WTC11 (cell line): ENCODE measurements around the gene FOXP1. TPM values are rescaled to one million over a fixed set of nuclear protein-coding genes. Genes with fewer than 3 reads are reported as not detected.

Source experiments
- ATAC-seq: fragments of 200-7000 bp; cut with Tn5 transposase; 2 replicates; pipeline ENCODE4 v1.10.0; 2021; ENCODE audit warnings: mild to moderate bottlenecking, moderate library complexity
- CTCF ChIA-PET: fragments of 300-600 bp; sonication (Branson Sonifier 250); formaldehyde crosslinking; loops from one replicate; lab custom pipeline; 2021; ENCODE audit warnings: antibody characterized with exemption; lab: Charles Lee
- POLR2A ChIA-PET: fragments of 350-600 bp; sonication (Branson Sonifier 250); formaldehyde crosslinking; loops from one replicate; lab custom pipeline; 2021; ENCODE audit warnings: antibody characterized with exemption; lab: Charles Lee
- DNase-seq: peaks from one replicate; pipeline ENCODE4 v3.0.0; 2021; ENCODE audit warnings: low spot score
- H3K27ac Mint-ChIP-seq: 2 replicates; pipeline ENCODE4 v1.8.0; 2021; ENCODE audit warnings: mixed read lengths
- H3K27me3 Mint-ChIP-seq: 2 replicates; pipeline ENCODE4 v1.8.0; 2021; ENCODE audit warnings: low read depth, mild to moderate bottlenecking, moderate library complexity, mixed read lengths
- H3K36me3 Mint-ChIP-seq: 2 replicates; pipeline ENCODE4 v1.8.0; 2021; ENCODE audit warnings: mixed read lengths
- H3K4me1 Mint-ChIP-seq: 2 replicates; pipeline ENCODE4 v1.8.0; 2022; ENCODE audit warnings: mixed read lengths
- H3K4me3 Mint-ChIP-seq: 2 replicates; pipeline ENCODE4 v1.8.0; 2021; ENCODE audit warnings: mild to moderate bottlenecking, moderate library complexity, mixed read lengths
- H3K9me3 Mint-ChIP-seq: 2 replicates; pipeline ENCODE4 v1.8.0; 2021; ENCODE audit warnings: mixed read lengths
- ETV6 ChIP-seq: sonication (generic); formaldehyde crosslinking; IDR thresholded peaks from 2 replicates; pipeline ENCODE4 v1.8.1; 2022; ENCODE audit warnings: mild to moderate bottlenecking, missing genetic modification reagents
- FOXJ3 ChIP-seq: sonication (generic); formaldehyde crosslinking; IDR thresholded peaks from 2 replicates; pipeline ENCODE4 v1.9.0; 2021; ENCODE audit warnings: missing genetic modification reagents, mild to moderate bottlenecking, borderline replicate concordance
- FOXK1 ChIP-seq: sonication (generic); formaldehyde crosslinking; IDR thresholded peaks from 2 replicates; pipeline ENCODE4 v1.8.0; 2022; ENCODE audit warnings: mild to moderate bottlenecking, moderate library complexity, missing genetic modification reagents
- HMGA2 ChIP-seq: fragments of 250-450 bp; sonication (Bioruptor Pico); IDR thresholded peaks from 2 replicates; pipeline ENCODE4 v1.4.0; 2021; ENCODE audit warnings: mild to moderate bottlenecking, moderate library complexity
- JAZF1 ChIP-seq: fragments of 250-450 bp; sonication (Bioruptor Pico); IDR thresholded peaks from 2 replicates; pipeline ENCODE4 v1.9.0; 2021; ENCODE audit warnings: moderate library complexity, mild to moderate bottlenecking, inconsistent platforms
- NFE2L1 ChIP-seq: sonication (generic); formaldehyde crosslinking; IDR thresholded peaks from 2 replicates; pipeline ENCODE4 v1.8.1; 2023; ENCODE audit warnings: missing genetic modification reagents
- NR3C1 ChIP-seq: sonication (generic); formaldehyde crosslinking; conservative IDR thresholded peaks from 2 replicates; pipeline ENCODE4 v1.8.1; 2023; ENCODE audit warnings: low read depth, mild to moderate bottlenecking, missing genetic modification reagents
- TCF7 ChIP-seq: sonication (generic); formaldehyde crosslinking; IDR thresholded peaks from 2 replicates; pipeline ENCODE4 v1.8.0; 2022; ENCODE audit warnings: mild to moderate bottlenecking, low read depth, missing genetic modification reagents, moderate library complexity
- TP53 ChIP-seq: sonication (generic); formaldehyde crosslinking; IDR thresholded peaks from 2 replicates; pipeline ENCODE4 v1.8.1; 2023; ENCODE audit warnings: mild to moderate bottlenecking, missing genetic modification reagents
- ZNF317 ChIP-seq: sonication (generic); formaldehyde crosslinking; IDR thresholded peaks from 2 replicates; pipeline ENCODE4 v1.8.1; 2023; ENCODE audit warnings: low read depth, mild to moderate bottlenecking, moderate library complexity, missing genetic modification reagents, borderline replicate concordance
- total RNA-seq: library from RNA; stranded (reverse); gene quantifications from 3 replicates; pipeline ENCODE4 v1.2.3, GENCODE V29; 2021
- TF ChIP-seq, protein P1 (sequence below): sonication (generic); formaldehyde crosslinking; IDR thresholded peaks from 2 replicates; pipeline ENCODE4 v1.8.0; 2023; ENCODE audit warnings: missing genetic modification reagents
- TF ChIP-seq, protein P2 (sequence below): fragments of 250-450 bp; sonication (Bioruptor Pico); IDR thresholded peaks from 2 replicates; pipeline ENCODE4 v1.8.0; 2021; ENCODE audit warnings: mild to moderate bottlenecking
- TF ChIP-seq, protein P3 (sequence below): fragments of 250-450 bp; sonication (Bioruptor Pico); conservative IDR thresholded peaks from 2 replicates; pipeline ENCODE4 v1.9.0; 2021; ENCODE audit warnings: mild to moderate bottlenecking
- TF ChIP-seq, protein P4 (sequence below): sonication (generic); formaldehyde crosslinking; IDR thresholded peaks from 2 replicates; pipeline ENCODE4 v1.8.1; 2022; ENCODE audit warnings: mild to moderate bottlenecking, moderate library complexity, missing genetic modification reagents
- TF ChIP-seq, protein P5 (sequence below): sonication (generic); formaldehyde crosslinking; IDR thresholded peaks from 2 replicates; pipeline ENCODE4 v1.8.0; 2023; ENCODE audit warnings: missing genetic modification reagents, mild to moderate bottlenecking, borderline replicate concordance
- TF ChIP-seq, protein P6 (sequence below): fragments of 250-450 bp; sonication (Bioruptor Pico); IDR thresholded peaks from 2 replicates; pipeline ENCODE4 v1.9.0; 2021; ENCODE audit warnings: moderate library complexity, mild to moderate bottlenecking, inconsistent platforms, borderline replicate concordance
- TF ChIP-seq, protein P7 (sequence below): sonication (generic); formaldehyde crosslinking; IDR thresholded peaks from 2 replicates; pipeline ENCODE4 v1.8.1; 2022; ENCODE audit warnings: low read depth, mild to moderate bottlenecking, moderate library complexity, missing genetic modification reagents, borderline replicate concordance
- TF ChIP-seq, protein P8 (sequence below): sonication (generic); formaldehyde crosslinking; IDR thresholded peaks from 2 replicates; pipeline ENCODE4 v1.8.1; 2023; ENCODE audit warnings: mild to moderate bottlenecking, moderate library complexity, missing genetic modification reagents
- TF ChIP-seq, protein P9 (sequence below): sonication (generic); formaldehyde crosslinking; IDR thresholded peaks from 2 replicates; pipeline ENCODE4 v1.8.1; 2022; ENCODE audit warnings: low read depth, missing genetic modification reagents, borderline replicate concordance

The FOXP1 gene
- total RNA-seq, 1 experiment from 2014 or later: 25.8 TPM

DNA sequence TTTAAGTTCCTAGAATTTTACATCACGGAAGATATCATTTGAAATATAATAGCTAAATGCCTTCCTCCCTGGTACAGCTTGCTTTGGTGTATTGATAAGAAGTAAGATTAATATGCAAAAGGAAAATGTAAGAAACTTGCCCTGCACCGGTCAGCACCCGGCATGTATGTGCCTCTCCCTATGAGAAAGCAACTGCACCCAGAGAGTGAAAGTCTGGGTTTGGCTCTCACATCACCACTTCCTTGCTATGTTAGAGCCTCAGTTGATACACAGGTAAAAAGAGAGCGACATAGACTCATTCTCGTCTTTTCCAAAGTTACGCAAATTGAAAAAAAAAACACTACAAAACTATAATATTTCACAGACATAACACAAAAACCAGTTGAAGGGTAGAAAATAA, 96.7 kb downstream of the FOXP1 start:
- POLR2A ChIA-PET: no interaction called here
- Mint-ChIP-seq H3K36me3 (peaks cover 18% of the 10 kb centered on the region), H3K4me3 (no peak overlapping the region), H3K4me1 (peaks cover 37% of the 10 kb centered on the region), H3K27ac (no peak overlapping the region), H3K27me3 (no peaks in the 10 kb centered on the region), H3K9me3 (peaks cover 19% of the 10 kb centered on the region)
- CTCF ChIA-PET: no interaction called here
- ATAC-seq (no peak), DNase-seq (no peak)
- TF ChIP-seq NFE2L1 (CRISPR knock-in tag): no peak
- no peak for TF ChIP-seq TCF7 (CRISPR knock-in tag)
- TF ChIP-seq FOXJ3 (CRISPR knock-in tag): no peak
- no peak for TF ChIP-seq TP53 (CRISPR knock-in tag)
- TF ChIP-seq, protein P1, sequence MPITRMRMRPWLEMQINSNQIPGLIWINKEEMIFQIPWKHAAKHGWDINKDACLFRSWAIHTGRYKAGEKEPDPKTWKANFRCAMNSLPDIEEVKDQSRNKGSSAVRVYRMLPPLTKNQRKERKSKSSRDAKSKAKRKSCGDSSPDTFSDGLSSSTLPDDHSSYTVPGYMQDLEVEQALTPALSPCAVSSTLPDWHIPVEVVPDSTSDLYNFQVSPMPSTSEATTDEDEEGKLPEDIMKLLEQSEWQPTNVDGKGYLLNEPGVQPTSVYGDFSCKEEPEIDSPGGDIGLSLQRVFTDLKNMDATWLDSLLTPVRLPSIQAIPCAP: no peak

DNA sequence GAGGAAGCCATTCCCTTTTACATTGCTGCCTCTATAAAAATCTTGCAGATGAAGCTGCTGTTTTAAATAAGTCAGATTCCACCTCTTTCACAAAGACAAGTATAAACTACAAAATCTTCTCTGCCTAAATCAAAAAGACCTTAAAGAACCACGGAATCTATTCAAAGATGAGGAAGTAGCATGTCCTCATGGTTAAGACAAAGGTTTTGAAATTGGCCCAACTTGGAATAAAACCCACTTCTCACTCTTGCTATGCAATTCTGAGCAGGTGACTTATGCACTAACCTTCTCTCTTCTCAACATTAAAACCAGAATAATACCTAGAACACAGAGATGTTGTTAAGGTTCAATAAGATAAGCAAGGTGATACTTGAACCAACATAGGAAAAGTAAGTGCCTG, 97.6 kb downstream of the FOXP1 start:
- ChIA-PET POLR2A (no interaction called here), CTCF (no interaction called here)
- Mint-ChIP-seq H3K4me1 (peaks cover 47% of the 10 kb centered on the region), H3K36me3 (peaks cover 9% of the 10 kb centered on the region), H3K27ac (no peak overlapping the region), H3K9me3 (peaks cover 10% of the 10 kb centered on the region), H3K27me3 (no peaks in the 10 kb centered on the region), H3K4me3 (no peak overlapping the region)
- ATAC-seq (no peak), DNase-seq (no peak)
- TF ChIP-seq FOXK1 (CRISPR knock-in tag) (no peak), NR3C1 (no peak), ETV6 (no peak), ZNF317 (CRISPR knock-in tag) (no peak), HMGA2 (CRISPR knock-in tag) (no peak), JAZF1 (CRISPR knock-in tag) (no peak), TCF7 (CRISPR knock-in tag) (no peak)
- TF ChIP-seq, protein P2, sequence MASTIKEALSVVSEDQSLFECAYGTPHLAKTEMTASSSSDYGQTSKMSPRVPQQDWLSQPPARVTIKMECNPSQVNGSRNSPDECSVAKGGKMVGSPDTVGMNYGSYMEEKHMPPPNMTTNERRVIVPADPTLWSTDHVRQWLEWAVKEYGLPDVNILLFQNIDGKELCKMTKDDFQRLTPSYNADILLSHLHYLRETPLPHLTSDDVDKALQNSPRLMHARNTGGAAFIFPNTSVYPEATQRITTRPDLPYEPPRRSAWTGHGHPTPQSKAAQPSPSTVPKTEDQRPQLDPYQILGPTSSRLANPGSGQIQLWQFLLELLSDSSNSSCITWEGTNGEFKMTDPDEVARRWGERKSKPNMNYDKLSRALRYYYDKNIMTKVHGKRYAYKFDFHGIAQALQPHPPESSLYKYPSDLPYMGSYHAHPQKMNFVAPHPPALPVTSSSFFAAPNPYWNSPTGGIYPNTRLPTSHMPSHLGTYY (CRISPR knock-in tag): no peak
- TF ChIP-seq, protein P3, sequence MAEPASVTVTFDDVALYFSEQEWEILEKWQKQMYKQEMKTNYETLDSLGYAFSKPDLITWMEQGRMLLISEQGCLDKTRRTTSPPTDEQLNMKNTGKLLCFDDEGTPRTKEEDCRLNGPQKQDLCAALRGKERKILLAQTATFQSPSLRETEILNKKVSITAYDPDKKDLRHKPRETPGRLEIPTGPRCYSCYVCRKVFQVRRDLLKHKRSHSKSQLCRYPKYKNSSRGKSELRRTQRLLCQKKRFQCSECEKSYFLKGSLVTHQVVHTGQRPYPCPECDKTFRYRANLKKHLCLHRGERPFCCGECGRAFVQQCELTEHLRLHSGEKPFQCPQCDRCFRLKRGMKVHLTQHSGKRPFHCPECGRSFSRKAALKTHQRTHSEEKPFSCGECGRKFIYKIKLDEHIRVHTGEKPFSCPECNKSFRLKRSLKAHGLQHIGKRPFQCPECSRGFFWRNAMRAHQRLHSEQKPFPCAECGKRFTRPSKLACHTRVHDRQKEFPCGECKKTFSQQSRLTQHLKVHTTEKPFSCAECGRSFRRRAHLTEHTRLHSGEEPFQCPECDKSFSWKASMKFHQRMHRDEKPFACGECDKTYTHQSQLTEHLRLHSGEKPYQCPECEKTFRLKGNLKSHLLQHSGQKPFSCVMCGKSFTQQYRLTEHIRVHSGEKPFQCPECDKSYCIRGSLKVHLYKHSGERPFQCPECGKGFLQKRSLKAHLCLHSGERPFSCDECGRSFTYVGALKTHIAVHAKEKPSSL (CRISPR knock-in tag): no peak
- TF ChIP-seq, protein P4, sequence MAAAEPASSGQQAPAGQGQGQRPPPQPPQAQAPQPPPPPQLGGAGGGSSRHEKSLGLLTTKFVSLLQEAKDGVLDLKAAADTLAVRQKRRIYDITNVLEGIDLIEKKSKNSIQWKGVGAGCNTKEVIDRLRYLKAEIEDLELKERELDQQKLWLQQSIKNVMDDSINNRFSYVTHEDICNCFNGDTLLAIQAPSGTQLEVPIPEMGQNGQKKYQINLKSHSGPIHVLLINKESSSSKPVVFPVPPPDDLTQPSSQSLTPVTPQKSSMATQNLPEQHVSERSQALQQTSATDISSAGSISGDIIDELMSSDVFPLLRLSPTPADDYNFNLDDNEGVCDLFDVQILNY (CRISPR knock-in tag): no peak
- TF ChIP-seq, protein P5, sequence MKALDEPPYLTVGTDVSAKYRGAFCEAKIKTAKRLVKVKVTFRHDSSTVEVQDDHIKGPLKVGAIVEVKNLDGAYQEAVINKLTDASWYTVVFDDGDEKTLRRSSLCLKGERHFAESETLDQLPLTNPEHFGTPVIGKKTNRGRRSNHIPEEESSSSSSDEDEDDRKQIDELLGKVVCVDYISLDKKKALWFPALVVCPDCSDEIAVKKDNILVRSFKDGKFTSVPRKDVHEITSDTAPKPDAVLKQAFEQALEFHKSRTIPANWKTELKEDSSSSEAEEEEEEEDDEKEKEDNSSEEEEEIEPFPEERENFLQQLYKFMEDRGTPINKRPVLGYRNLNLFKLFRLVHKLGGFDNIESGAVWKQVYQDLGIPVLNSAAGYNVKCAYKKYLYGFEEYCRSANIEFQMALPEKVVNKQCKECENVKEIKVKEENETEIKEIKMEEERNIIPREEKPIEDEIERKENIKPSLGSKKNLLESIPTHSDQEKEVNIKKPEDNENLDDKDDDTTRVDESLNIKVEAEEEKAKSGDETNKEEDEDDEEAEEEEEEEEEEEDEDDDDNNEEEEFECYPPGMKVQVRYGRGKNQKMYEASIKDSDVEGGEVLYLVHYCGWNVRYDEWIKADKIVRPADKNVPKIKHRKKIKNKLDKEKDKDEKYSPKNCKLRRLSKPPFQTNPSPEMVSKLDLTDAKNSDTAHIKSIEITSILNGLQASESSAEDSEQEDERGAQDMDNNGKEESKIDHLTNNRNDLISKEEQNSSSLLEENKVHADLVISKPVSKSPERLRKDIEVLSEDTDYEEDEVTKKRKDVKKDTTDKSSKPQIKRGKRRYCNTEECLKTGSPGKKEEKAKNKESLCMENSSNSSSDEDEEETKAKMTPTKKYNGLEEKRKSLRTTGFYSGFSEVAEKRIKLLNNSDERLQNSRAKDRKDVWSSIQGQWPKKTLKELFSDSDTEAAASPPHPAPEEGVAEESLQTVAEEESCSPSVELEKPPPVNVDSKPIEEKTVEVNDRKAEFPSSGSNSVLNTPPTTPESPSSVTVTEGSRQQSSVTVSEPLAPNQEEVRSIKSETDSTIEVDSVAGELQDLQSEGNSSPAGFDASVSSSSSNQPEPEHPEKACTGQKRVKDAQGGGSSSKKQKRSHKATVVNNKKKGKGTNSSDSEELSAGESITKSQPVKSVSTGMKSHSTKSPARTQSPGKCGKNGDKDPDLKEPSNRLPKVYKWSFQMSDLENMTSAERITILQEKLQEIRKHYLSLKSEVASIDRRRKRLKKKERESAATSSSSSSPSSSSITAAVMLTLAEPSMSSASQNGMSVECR: no peak
- TF ChIP-seq, protein P6, sequence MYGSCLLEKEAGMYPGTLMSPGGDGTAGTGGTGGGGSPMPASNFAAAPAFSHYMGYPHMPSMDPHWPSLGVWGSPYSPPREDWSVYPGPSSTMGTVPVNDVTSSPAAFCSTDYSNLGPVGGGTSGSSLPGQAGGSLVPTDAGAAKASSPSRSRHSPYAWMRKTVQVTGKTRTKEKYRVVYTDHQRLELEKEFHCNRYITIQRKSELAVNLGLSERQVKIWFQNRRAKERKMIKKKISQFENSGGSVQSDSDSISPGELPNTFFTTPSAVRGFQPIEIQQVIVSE: no peak
- TF ChIP-seq, protein P7, sequence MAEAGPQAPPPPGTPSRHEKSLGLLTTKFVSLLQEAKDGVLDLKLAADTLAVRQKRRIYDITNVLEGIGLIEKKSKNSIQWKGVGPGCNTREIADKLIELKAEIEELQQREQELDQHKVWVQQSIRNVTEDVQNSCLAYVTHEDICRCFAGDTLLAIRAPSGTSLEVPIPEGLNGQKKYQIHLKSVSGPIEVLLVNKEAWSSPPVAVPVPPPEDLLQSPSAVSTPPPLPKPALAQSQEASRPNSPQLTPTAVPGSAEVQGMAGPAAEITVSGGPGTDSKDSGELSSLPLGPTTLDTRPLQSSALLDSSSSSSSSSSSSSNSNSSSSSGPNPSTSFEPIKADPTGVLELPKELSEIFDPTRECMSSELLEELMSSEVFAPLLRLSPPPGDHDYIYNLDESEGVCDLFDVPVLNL (CRISPR knock-in tag): no peak
- TF ChIP-seq, protein P8, sequence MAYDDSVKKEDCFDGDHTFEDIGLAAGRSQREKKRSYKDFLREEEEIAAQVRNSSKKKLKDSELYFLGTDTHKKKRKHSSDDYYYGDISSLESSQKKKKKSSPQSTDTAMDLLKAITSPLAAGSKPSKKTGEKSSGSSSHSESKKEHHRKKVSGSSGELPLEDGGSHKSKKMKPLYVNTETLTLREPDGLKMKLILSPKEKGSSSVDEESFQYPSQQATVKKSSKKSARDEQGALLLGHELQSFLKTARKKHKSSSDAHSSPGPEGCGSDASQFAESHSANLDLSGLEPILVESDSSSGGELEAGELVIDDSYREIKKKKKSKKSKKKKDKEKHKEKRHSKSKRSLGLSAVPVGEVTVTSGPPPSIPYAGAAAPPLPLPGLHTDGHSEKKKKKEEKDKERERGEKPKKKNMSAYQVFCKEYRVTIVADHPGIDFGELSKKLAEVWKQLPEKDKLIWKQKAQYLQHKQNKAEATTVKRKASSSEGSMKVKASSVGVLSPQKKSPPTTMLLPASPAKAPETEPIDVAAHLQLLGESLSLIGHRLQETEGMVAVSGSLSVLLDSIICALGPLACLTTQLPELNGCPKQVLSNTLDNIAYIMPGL (CRISPR knock-in tag): no peak
- TF ChIP-seq, protein P9, sequence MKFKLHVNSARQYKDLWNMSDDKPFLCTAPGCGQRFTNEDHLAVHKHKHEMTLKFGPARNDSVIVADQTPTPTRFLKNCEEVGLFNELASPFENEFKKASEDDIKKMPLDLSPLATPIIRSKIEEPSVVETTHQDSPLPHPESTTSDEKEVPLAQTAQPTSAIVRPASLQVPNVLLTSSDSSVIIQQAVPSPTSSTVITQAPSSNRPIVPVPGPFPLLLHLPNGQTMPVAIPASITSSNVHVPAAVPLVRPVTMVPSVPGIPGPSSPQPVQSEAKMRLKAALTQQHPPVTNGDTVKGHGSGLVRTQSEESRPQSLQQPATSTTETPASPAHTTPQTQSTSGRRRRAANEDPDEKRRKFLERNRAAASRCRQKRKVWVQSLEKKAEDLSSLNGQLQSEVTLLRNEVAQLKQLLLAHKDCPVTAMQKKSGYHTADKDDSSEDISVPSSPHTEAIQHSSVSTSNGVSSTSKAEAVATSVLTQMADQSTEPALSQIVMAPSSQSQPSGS (CRISPR knock-in tag): no peak
